Heart right ventricle (tissue), 16 donors: ENCODE data around the gene GRK5. TPM values are rescaled to one million over a fixed set of nuclear protein-coding genes. Genes with fewer than 3 reads are reported as not detected.

Source experiments
- ATAC-seq, 8 donors: fragments of 200-7000 bp; cut with Tn5 transposase; one replicate each; pipeline ENCODE4 v1.9.1; 2020; ENCODE audit warnings: mild to moderate bottlenecking in 8 of 8, moderate library complexity in 8 of 8, moderate number of reproducible peaks in 1 of 8
- DNase-seq, 2 donors: peaks; one replicate each; pipeline ENCODE4 v3.0.0-alpha.2; 2020
- H3K27ac ChIP-seq, 10 donors: fragments of 200-600 bp; sonication (generic) in 2 of 10; one replicate each; pipeline versions ENCODE4 v1.5.0 to v1.8.0; 2020 to 2022; ENCODE audit warnings: mild to moderate bottlenecking in 3 of 10
- H3K27me3 ChIP-seq, 7 donors: fragments of 200-600 bp; one replicate each; pipeline ENCODE4 v1.8.0; 2021 to 2022; ENCODE audit warnings: mild to moderate bottlenecking in 2 of 7
- H3K36me3 ChIP-seq, 9 donors: fragments of 200-600 bp; sonication (generic) in 1 of 9; one replicate each; pipeline versions ENCODE4 v1.5.0 to v1.8.0; 2020 to 2022; ENCODE audit warnings: mild to moderate bottlenecking in 2 of 9
- H3K4me1 ChIP-seq, 9 donors: fragments of 200-600 bp; sonication (generic) in 1 of 9; one replicate each; pipeline versions ENCODE4 v1.5.0 to v1.8.0; 2020 to 2022; ENCODE audit warnings: mild to moderate bottlenecking in 4 of 9
- H3K4me3 ChIP-seq, 10 donors: fragments of 200-600 bp; sonication (generic) in 2 of 10; one replicate each; pipeline versions ENCODE4 v1.5.0 to v1.8.0; 2020 to 2022; ENCODE audit warnings: mild to moderate bottlenecking in 7 of 10, moderate library complexity in 2 of 10
- H3K9me3 ChIP-seq, 11 donors: fragments of 200-600 bp in 10 of 11; sonication (generic) in 2 of 11; one replicate each; pipeline versions ENCODE4 v1.5.0 to v1.8.0; 2013 to 2022; ENCODE audit warnings: mild to moderate bottlenecking in 2 of 11, control low read depth in 1 of 11, moderate library complexity in 1 of 11
- CTCF ChIP-seq, 9 donors: fragments of 200-600 bp; sonication (generic) in 2 of 9; IDR thresholded peaks; one replicate each; pipeline versions ENCODE4 v1.5.0 to v1.8.0; 2021 to 2022; ENCODE audit warnings: antibody characterized with exemption in 9 of 9, mild to moderate bottlenecking in 5 of 9, moderate library complexity in 1 of 9
- WGBS, 2 donors: extraction: QIAGEN DNeasy Blood & Tissue Kit; methylation state at CpG; one replicate each; pipeline ENCODE4 v1.1.7; 2013; ENCODE audit warnings: inconsistent platforms in 1 of 2; 5-methylcytosine and 5-hydroxymethylcytosine counted together
- intact Hi-C, 10 donors: fragments of 100-400 bp; cut with DNase I; formaldehyde crosslinking; loops; one replicate each; pipeline versions ENCODE4 v1.11.1 to v1.14.2; 2022
- polyA plus RNA-seq, 2 donors: library from polyadenylated mRNA; stranded (reverse); fragments of 200-250 nt; gene quantifications; one replicate each; pipeline ENCODE4 v1.2.3, GENCODE V29; 2013
- total RNA-seq, 10 donors: library from RNA; stranded (reverse); fragmentation: NEBNext Ultra II Directional in 3 of 10; extraction: Animal tissue kit (Norgen Biotek cat#: 25700) in 3 of 10; gene quantifications; one replicate each; pipeline versions ENCODE4 v1.2.1 to v1.2.4, GENCODE V29; 2021 to 2023
- donor health status: Arrhythmogenic right ventricular cardiomyopathy.
- donor health status: ischemic (EF 13 %, LVEDD 7.1; RV severe dilation, severe dysfunction).
- donor health status: healthy with polysubstance abuse.
- donor health status: DM: no; HTN: yes; CAD: no.
- donor health status: DM: no; HTN: no; CAD: no.
- donor health status: ischemic (EF 25% LVEDD 6.9; RV normal size, moderate dysfunction).
- donor health status: ischemic (EF 25% LVEDD 5.7; RV mildly dilated, moderate dysfunction).
- donor health status: healthy.
- donor health status: DM: yes; HTN: yes; CAD: no.
- donor health status: Ischemic cardiomyopathy.
- donor health status: ischemic (EF 35%, LVEDD 5.7; RV mildly dilated, moderate dysfunction).
- donor health status: nonischemic (EF 11% LVEDD 7.7; RV severe dilation, severe dysfunction).
- donor health status: DM: yes; HTN: yes; CAD: no.
- donor health status: PGD.
- donor health status: ischemic (EF 29% LVEDD 5.4; RV normal size, mild dysfunction).
- donor health status: nonischemic (EF 23%, LVEDD 6.1; RV moderate dilation, normal function).

Gene GRK5
- total and polyA plus RNA-seq, 12 donors: 11.8 to 80.5 (median 26.6) TPM

DNA sequence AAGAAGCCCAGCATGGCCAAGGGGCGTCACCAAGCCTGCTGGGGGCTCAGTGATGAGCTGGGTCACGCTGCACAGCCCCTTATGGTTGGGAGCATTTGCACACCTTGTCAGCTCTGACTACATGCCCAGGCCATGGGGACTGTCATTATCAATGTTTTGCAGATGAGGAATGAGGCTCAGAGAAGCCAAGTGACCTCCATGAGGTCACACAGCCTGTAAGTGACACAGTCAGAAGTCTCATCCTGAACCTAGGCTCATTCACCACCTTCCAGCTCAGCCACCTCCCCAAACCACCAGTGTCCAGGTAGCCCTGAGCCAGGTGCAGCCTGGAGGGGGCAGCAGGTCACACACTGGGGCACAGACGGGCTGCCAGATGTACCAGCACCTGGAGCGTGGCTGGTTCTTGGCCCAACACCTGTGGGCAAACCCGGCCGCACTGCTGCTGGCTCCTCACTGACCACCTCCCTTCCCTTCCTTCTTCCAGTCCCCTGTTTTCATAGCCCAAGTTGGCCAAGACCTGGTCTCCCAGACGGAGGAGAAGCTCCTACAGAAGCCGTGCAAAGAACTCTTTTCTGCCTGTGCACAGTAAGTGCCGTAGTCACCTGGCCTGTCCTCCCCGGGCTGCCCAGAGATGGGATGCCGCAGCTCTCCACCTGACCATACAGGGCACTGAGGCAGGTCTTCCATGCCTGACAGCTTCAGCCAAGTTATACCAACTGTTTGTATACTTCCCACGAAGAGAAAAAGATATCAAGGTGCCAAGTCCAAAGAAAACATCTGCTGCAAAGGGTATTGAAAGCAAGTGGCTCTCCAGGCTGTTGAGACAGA is 215.5 kb downstream of the GRK5 start:
- Histone ChIP-seq H3K36me3 (peaks cover 0 to 64% (median 6%) of the 10 kb centered on the region in 9 donors), H3K9me3 (no peaks in the 10 kb centered on the region), H3K4me3 (no peak overlapping the region), H3K27me3 (no peaks in the 10 kb centered on the region), H3K27ac (peak overlapping the region in 7 of 10 donors; percentile 3 to 74 (median 52)), H3K4me1 (peaks cover 3 to 28% (median 16%) of the 10 kb centered on the region in 9 donors)
- no peak for TF ChIP-seq CTCF (IDR thresholded peaks at IDR 0.05)
- intact Hi-C loops: loop anchor here in 1 of 10 donors (5.0 kb wide), 1 partner anchor 86 kb away; no protein-coding TSS in a partner anchor
- 86 to 91% methylated on average over 12 of the region's 12 CpGs for WGBS, 2 donors
- ATAC-seq: no peak
- no peak for DNase-seq

- H3K36me3 ChIP-seq: peaks cover 0 to 72% (median 13%) of the 10 kb centered on the region in 9 donors
- H3K9me3 ChIP-seq: no peaks in the 10 kb centered on the region
- TF ChIP-seq CTCF (IDR thresholded peaks at IDR 0.05): no peak
- no peak for DNase-seq
- H3K27ac ChIP-seq: peak overlapping the region in 2 of 10 donors; percentile 3 to 9
- no peak for ATAC-seq
- intact Hi-C loops: loop anchor here in 1 of 10 donors (5.0 kb wide), 1 partner anchor 86 kb away; no protein-coding TSS in a partner anchor
- H3K4me1 ChIP-seq: peaks cover 3 to 28% (median 15%) of the 10 kb centered on the region in 9 donors
- H3K27me3 ChIP-seq: no peaks in the 10 kb centered on the region
- 74 to 84% methylated on average over 7 of the region's 7 CpGs for WGBS, 2 donors
- H3K4me3 ChIP-seq: no peak overlapping the region
Observed at GRCh38 chr10:119423510-119424257, 216.3 kb downstream of the GRK5 start.

- Histone ChIP-seq H3K27ac (peak overlapping the region in 1 of 10 donors; percentile 9), H3K9me3 (no peaks in the 10 kb centered on the region), H3K4me3 (no peak overlapping the region), H3K27me3 (no peaks in the 10 kb centered on the region), H3K36me3 (peaks cover 0 to 73% (median 13%) of the 10 kb centered on the region in 9 donors), H3K4me1 (peaks cover 3 to 28% (median 15%) of the 10 kb centered on the region in 9 donors)
- no peak for DNase-seq
- intact Hi-C loops: loop anchor here in 1 of 10 donors (5.0 kb wide), 1 partner anchor 87 kb away; no protein-coding TSS in a partner anchor
- WGBS, 2 donors: 76 to 77% methylated on average over 6 of the region's 6 CpGs
- TF ChIP-seq CTCF (IDR thresholded peaks at IDR 0.05): no peak
- no peak for ATAC-seq
Observed at GRCh38 chr10:119424258-119424975, 217.0 kb downstream of the GRK5 start.
